ENCODE measurements around the gene AMDHD2.
A peak's percentile ranks its signal among the peaks of the same experiment; 100 is the strongest.
"Not testable (repeated sequence)": the region's sequence is repeated elsewhere in the genome, so short reads cannot be mapped to it uniquely, and the experiment has no call there.

Gene AMDHD2

GRCh38 chr16:2535625-2536013 is 15.4 kb downstream of the AMDHD2 start:
- DNase-seq: no peak

GRCh38 chr16:2537451-2538379 is 17.5 kb downstream of the AMDHD2 start, which contains the start of gene PDPK1:
Gene PDPK1 (plus strand): TSS chr16:2538021. CDS start chr16:2538113, 92 bp downstream.
- DNase-seq: peak; percentile 87

- DNase-seq: not testable (repeated sequence)
Measured at GRCh38 chr16:2539192-2539844, 19.1 kb downstream of the AMDHD2 start.

GRCh38 chr16:2539845-2540458 is 19.8 kb downstream of the AMDHD2 start:
- peak; percentile 29 for DNase-seq

GRCh38 chr16:2540912-2541311 is 20.7 kb downstream of the AMDHD2 start:
- not testable (repeated sequence) for DNase-seq

GRCh38 chr16:2541409-2541808 is 21.2 kb downstream of the AMDHD2 start:
- not testable (repeated sequence) for DNase-seq

- not testable (repeated sequence) for DNase-seq
Measured at GRCh38 chr16:2543771-2544170, 23.6 kb downstream of the AMDHD2 start.

GRCh38 chr16:2550283-2550878 is 30.2 kb downstream of the AMDHD2 start:
- DNase-seq: not testable (repeated sequence)

GRCh38 chr16:2551420-2551889 is 31.3 kb downstream of the AMDHD2 start:
- DNase-seq: not testable (repeated sequence)

- DNase-seq: not testable (repeated sequence)
Measured at GRCh38 chr16:2554709-2555425, 34.7 kb downstream of the AMDHD2 start.

- DNase-seq: not testable (repeated sequence)
Measured at GRCh38 chr16:2557150-2557549, 37.0 kb downstream of the AMDHD2 start.

- not testable (repeated sequence) for DNase-seq
Measured at GRCh38 chr16:2560131-2560797, 40.1 kb downstream of the AMDHD2 start.

GRCh38 chr16:2560798-2561133 is 40.6 kb downstream of the AMDHD2 start:
- DNase-seq: peak; percentile 36

GRCh38 chr16:2567506-2567905 is 47.3 kb downstream of the AMDHD2 start:
- DNase-seq: not testable (repeated sequence)

- not testable (repeated sequence) for DNase-seq
Measured at GRCh38 chr16:2568573-2568972, 48.4 kb downstream of the AMDHD2 start.

- not testable (repeated sequence) for DNase-seq
Measured at GRCh38 chr16:2572704-2573103, 52.5 kb downstream of the AMDHD2 start.

GRCh38 chr16:2575839-2576238 is 55.7 kb downstream of the AMDHD2 start:
- DNase-seq: not testable (repeated sequence)

- DNase-seq: not testable (repeated sequence)
Measured at GRCh38 chr16:2577044-2577443, 56.9 kb downstream of the AMDHD2 start.

GRCh38 chr16:2578905-2579304 is 58.7 kb downstream of the AMDHD2 start:
- DNase-seq: not testable (repeated sequence)

- not testable (repeated sequence) for DNase-seq
Measured at GRCh38 chr16:2580143-2580542, 60.0 kb downstream of the AMDHD2 start.

GRCh38 chr16:2580818-2581217 is 60.6 kb downstream of the AMDHD2 start:
- not testable (repeated sequence) for DNase-seq

Data from T-helper 9 cell (primary cell).